ENCODE data around the gene OR2T1. TPM values are rescaled to one million over a fixed set of nuclear protein-coding genes. Genes with fewer than 3 reads are reported as not detected.

Gene OR2T1, protein sequence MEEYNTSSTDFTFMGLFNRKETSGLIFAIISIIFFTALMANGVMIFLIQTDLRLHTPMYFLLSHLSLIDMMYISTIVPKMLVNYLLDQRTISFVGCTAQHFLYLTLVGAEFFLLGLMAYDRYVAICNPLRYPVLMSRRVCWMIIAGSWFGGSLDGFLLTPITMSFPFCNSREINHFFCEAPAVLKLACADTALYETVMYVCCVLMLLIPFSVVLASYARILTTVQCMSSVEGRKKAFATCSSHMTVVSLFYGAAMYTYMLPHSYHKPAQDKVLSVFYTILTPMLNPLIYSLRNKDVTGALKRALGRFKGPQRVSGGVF
- total RNA-seq, result not detected
- not detected for polyA plus RNA-seq
- long read RNA-seq, donor 1, result 0 reads
- long read RNA-seq, donor 2, result 0 reads
- long read RNA-seq, donor 3, result 0 reads

DNA sequence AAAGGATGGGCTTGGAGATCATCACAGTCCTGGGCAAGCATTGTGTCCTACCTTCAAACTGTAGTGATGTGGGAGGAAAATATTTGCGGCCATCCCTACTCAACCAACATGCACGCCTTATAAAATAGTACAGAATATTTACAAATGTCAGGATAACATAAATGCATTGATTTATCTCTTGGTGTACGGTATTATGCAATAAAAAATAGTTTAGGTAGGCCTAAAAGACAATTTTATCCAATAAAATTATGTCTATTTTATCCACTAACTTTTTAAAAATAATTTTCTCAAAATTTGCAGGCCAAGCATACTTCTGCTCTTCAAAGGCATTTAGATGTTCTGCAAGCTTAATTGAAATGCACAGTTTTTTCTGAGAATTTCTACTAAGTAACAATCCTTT, at the start of gene OR2T1:
OR2T1 (plus strand) TSS at position 301 of the 400 bp plus-strand sequence. CDS start 3,100 bp downstream, outside the sequence.
- DNase-seq (no peak), ATAC-seq (no peak)
- no peak within 1 kb of the TSS for H3K4me3 ChIP-seq
- H3K9me3 ChIP-seq, result no peaks in the 10 kb centered on the region
- TF ChIP-seq POLR2A (IDR thresholded peaks at IDR 0.05), result no peak
- TF ChIP-seq, protein P1, sequence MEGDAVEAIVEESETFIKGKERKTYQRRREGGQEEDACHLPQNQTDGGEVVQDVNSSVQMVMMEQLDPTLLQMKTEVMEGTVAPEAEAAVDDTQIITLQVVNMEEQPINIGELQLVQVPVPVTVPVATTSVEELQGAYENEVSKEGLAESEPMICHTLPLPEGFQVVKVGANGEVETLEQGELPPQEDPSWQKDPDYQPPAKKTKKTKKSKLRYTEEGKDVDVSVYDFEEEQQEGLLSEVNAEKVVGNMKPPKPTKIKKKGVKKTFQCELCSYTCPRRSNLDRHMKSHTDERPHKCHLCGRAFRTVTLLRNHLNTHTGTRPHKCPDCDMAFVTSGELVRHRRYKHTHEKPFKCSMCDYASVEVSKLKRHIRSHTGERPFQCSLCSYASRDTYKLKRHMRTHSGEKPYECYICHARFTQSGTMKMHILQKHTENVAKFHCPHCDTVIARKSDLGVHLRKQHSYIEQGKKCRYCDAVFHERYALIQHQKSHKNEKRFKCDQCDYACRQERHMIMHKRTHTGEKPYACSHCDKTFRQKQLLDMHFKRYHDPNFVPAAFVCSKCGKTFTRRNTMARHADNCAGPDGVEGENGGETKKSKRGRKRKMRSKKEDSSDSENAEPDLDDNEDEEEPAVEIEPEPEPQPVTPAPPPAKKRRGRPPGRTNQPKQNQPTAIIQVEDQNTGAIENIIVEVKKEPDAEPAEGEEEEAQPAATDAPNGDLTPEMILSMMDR (IDR thresholded peaks at IDR 0.05), result no peak
- H3K27me3 ChIP-seq, result peaks cover 0 to 5% (median 0%) of the 10 kb centered on the region in 9 donors
- H3K27ac ChIP-seq, result no peak within 1 kb of the TSS
- H3K36me3 ChIP-seq, result no peaks in the 10 kb centered on the region
- intact Hi-C loops (cut with DNase I), result loop anchor here in 1 of 10 donors (5.0 kb wide), 1 partner anchor 405 kb away; no protein-coding TSS in a partner anchor
- WGBS, 4 donors, result 62 to 70% (median 66%) methylated on average over 3 of the region's 3 CpGs
- H3K4me1 ChIP-seq, result no peaks in the 10 kb centered on the region

DNA sequence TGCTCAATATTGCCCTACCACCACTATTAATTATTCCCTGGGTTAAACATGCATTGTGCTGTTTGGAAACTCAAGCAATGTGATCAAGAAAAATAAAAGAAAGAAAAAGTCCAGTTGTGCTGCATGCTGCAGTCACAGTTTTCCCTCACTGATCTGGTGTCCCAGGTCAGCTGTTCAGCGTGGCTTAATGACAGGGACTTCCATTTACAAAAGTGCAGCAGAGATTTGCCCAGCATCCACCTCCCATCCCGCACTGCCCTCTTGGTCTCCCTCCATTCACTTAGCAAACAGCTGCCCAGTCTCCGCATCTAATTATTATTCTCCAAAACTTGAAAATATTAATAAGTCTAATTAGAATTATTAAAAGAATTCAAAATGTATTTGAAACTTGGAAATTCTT, 43.4 kb upstream of the OR2T1 start:
- 63 to 76% (median 68%) methylated on average over 3 of the region's 3 CpGs for WGBS, 4 donors
- Histone ChIP-seq H3K4me3 (no peak overlapping the region), H3K27me3 (no peaks in the 10 kb centered on the region), H3K9me3 (peaks cover 0 to 11% (median 0%) of the 10 kb centered on the region in 12 donors), H3K27ac (no peak overlapping the region), H3K36me3 (no peaks in the 10 kb centered on the region), H3K4me1 (no peaks in the 10 kb centered on the region)
- TF ChIP-seq, protein P1 (IDR thresholded peaks at IDR 0.05), result no peak
- no peak for TF ChIP-seq POLR2A (IDR thresholded peaks at IDR 0.05)
- ATAC-seq (no peak), DNase-seq (no peak)
- intact Hi-C loops (cut with DNase I), result no loop called here

DNA sequence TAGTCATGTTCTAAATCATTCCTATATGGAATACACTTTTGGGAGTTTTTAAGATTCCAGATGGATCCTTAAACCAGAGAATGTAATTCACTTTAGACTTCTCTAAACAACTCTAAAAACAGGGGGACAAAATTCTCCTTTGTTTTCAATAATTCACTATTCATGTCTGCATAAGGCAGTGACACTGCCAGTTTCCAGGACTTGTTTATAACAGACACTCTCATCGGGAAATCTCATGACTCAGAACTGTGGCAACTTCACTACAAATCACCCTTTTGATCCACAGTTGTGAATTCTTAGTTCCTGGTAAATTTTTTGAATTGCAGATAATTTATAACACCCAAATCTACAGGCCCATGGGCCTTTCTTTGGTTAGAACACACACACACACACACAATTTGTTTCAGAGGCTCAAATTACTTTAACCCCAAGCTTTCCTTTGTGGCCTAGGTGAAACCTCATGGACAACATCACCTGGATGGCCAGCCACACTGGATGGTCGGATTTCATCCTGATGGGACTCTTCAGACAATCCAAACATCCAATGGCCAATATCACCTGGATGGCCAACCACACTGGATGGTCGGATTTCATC, 41.6 kb upstream of the OR2T1 start, which contains the start of gene OR2T4:
OR2T4 (plus strand) TSS at position 545 of the 595 bp plus-strand sequence; CDS start at position 545, 0 bp downstream.
- intact Hi-C loops (cut with DNase I), result no loop called here
- Histone ChIP-seq H3K27ac (no peak within 1 kb of the TSS), H3K4me3 (no peak within 1 kb of the TSS), H3K36me3 (no peaks in the 10 kb centered on the region), H3K9me3 (peaks cover 0 to 16% (median 3%) of the 10 kb centered on the region in 12 donors), H3K27me3 (no peaks in the 10 kb centered on the region), H3K4me1 (no peaks in the 10 kb centered on the region)
- TF ChIP-seq POLR2A (IDR thresholded peaks at IDR 0.05), result no peak
- TF ChIP-seq, protein P1 (IDR thresholded peaks at IDR 0.05), result no peak
- WGBS, 4 donors, result 29 to 49% (median 38%) methylated on average over 3 of the region's 3 CpGs
- DNase-seq, result no peak
- no peak for ATAC-seq

DNA sequence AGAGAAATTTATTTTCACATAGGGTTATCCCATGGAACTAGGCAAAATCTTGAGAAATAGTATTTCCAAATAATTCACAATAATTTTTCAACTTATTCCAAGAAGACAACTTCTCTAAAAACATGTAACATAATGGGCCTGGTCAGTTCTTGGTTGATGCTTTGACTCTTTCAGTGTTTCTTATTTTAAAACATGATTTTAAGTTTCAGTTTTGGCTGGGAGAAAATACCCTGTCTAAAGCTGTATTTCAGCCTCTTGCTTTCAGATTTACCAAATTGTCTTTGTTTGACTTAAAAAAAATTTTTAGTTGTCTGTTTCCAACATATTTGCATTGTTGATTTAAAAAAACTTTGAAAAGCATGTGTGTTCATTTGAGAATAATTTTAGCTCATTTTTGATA, 36.2 kb upstream of the OR2T1 start:
- no peaks in the 10 kb centered on the region for H3K4me1 ChIP-seq
- H3K27ac ChIP-seq, result no peak overlapping the region
- H3K9me3 ChIP-seq, result peaks cover 0 to 28% (median 3%) of the 10 kb centered on the region in 12 donors
- DNase-seq (no peak), ATAC-seq (no peak)
- H3K27me3 ChIP-seq, result no peaks in the 10 kb centered on the region
- intact Hi-C loops (cut with DNase I), result no loop called here
- no peak overlapping the region for H3K4me3 ChIP-seq
- H3K36me3 ChIP-seq, result no peaks in the 10 kb centered on the region
- TF ChIP-seq, protein P1 (IDR thresholded peaks at IDR 0.05), result no peak
- no peak for TF ChIP-seq POLR2A (IDR thresholded peaks at IDR 0.05)
